GM21381 (cell line): ENCODE results near the gene LAMTOR3.
"Not testable (repeated sequence)": the region's sequence is repeated elsewhere in the genome, so short reads cannot be mapped to it uniquely, and the experiment has no call there.

ENCODE experiments used
- ATAC-seq: cut with Tn5 transposase; IDR thresholded peaks from one replicate; pipeline ENCODE4 v1.9.1; 2021; ENCODE audit warnings: mild to moderate bottlenecking, moderate library complexity; ENCODE audit not compliant: unreplicated experiment

The LAMTOR3 gene

GRCh38 chr4:99832758-99833157 lies 61.5 kb downstream of the LAMTOR3 start:
- ATAC-seq = no peak

- no peak for ATAC-seq
Measured at GRCh38 chr4:99832321-99832720, 61.9 kb downstream of the LAMTOR3 start.

- not testable (repeated sequence) for ATAC-seq
Measured at GRCh38 chr4:99830051-99830450, 64.2 kb downstream of the LAMTOR3 start.

GRCh38 chr4:99828477-99828876 lies 65.8 kb downstream of the LAMTOR3 start:
- no peak for ATAC-seq
